BE2C (cell line): ENCODE results near the gene SAPCD1.

ENCODE experiments used
- DNase-seq: peaks from one replicate; pipeline ENCODE4 v3.0.0-alpha.2; 2020
- H3K27me3 ChIP-seq: fragments of 250-450 bp; sonication (Bioruptor Pico); 2 replicates; pipeline ENCODE4 v1.5.1; 2020; ENCODE audit warnings: mild to moderate bottlenecking
- H3K36me3 ChIP-seq: fragments of 250-450 bp; sonication (Bioruptor Pico); 2 replicates; pipeline ENCODE4 v1.5.1; 2020; ENCODE audit warnings: mild to moderate bottlenecking
- H3K4me1 ChIP-seq: fragments of 250-450 bp; sonication (Bioruptor Pico); 2 replicates; pipeline ENCODE4 v1.5.1; 2020
- H3K4me3 ChIP-seq: 2 replicates; pipeline ENCODE4 v1.5.1; 2011; ENCODE audit warnings: low read depth, low read length
- H3K9me3 ChIP-seq: fragments of 250-450 bp; sonication (Bioruptor Pico); 2 replicates; pipeline ENCODE4 v1.5.1; 2020
- CTCF ChIP-seq: IDR thresholded peaks from 2 replicates; pipeline ENCODE4 v1.5.1; 2012; ENCODE audit warnings: mild to moderate bottlenecking, low read depth, low read length

The SAPCD1 gene

GRCh38 chr6:31734821-31735406 is 27.5 kb upstream of the SAPCD1 start:
- no peak for TF ChIP-seq CTCF
- Histone ChIP-seq H3K36me3 (peaks cover 26% of the 10 kb centered on the region), H3K4me1 (no peaks in the 10 kb centered on the region; the same call in none of the 2 replicates), H3K27me3 (no peaks in the 10 kb centered on the region), H3K4me3 (peak overlapping the region; percentile 99), H3K9me3 (no peaks in the 10 kb centered on the region)
- peak; percentile 38 for DNase-seq

- Histone ChIP-seq H3K4me1 (peaks cover 4% of the 10 kb centered on the region), H3K9me3 (no peaks in the 10 kb centered on the region; the same call in 1 of the 2 replicates), H3K36me3 (peaks cover 29% of the 10 kb centered on the region), H3K4me3 (peak within 1 kb of the TSS; percentile 99), H3K27me3 (no peaks in the 10 kb centered on the region)
- peak; percentile 82 for DNase-seq
- TF ChIP-seq CTCF: no peak
These were observed 26.3 kb upstream of the SAPCD1 start, which contains the start of gene CLIC1 for GRCh38 chr6:31736021-31736767. TSS of gene CLIC1 (minus strand) at chr6:31736530. CDS start at chr6:31736300, 230 bp downstream.

- Histone ChIP-seq H3K9me3 (no peaks in the 10 kb centered on the region; the same call in 1 of the 2 replicates), H3K4me1 (peaks cover 4% of the 10 kb centered on the region), H3K36me3 (peaks cover 25% of the 10 kb centered on the region), H3K4me3 (peak overlapping the region; percentile 99), H3K27me3 (no peaks in the 10 kb centered on the region)
- no peak for DNase-seq
- TF ChIP-seq CTCF: no peak
These were observed 25.6 kb upstream of the SAPCD1 start for GRCh38 chr6:31736768-31737314.

GRCh38 chr6:31737315-31737990 is 25.0 kb upstream of the SAPCD1 start:
- no peak for TF ChIP-seq CTCF

GRCh38 chr6:31737991-31738979 is 24.2 kb upstream of the SAPCD1 start:
- Histone ChIP-seq H3K4me3 (no peak overlapping the region), H3K4me1 (peaks cover 4% of the 10 kb centered on the region), H3K36me3 (peaks cover 16% of the 10 kb centered on the region), H3K9me3 (no peaks in the 10 kb centered on the region; the same call in 1 of the 2 replicates), H3K27me3 (no peaks in the 10 kb centered on the region)
- no peak for TF ChIP-seq CTCF
- no peak for DNase-seq

More at GRCh38 chr6:31737315-31737990, 25.0 kb upstream of the SAPCD1 start:
- Histone ChIP-seq H3K36me3 (peaks cover 19% of the 10 kb centered on the region), H3K4me3 (no peak overlapping the region), H3K4me1 (peaks cover 4% of the 10 kb centered on the region), H3K9me3 (no peaks in the 10 kb centered on the region; the same call in 1 of the 2 replicates), H3K27me3 (no peaks in the 10 kb centered on the region)
- DNase-seq: no peak
